Stimulated activated CD4-positive, alpha-beta T cell treated with anti-CD3 and anti-CD28 coated beads, TNF-alpha, amount 100 ng/mL, for 48 hours (primary cell): ENCODE measurements around the gene FNIP2.
"Not testable (repeated sequence)": the region's sequence is repeated elsewhere in the genome, so short reads cannot be mapped to it uniquely, and the experiment has no call there.

ENCODE experiments used
- DNase-seq, 3 donors: peaks; one replicate each; pipeline ENCODE4 v3.0.0-alpha.2; 2020; ENCODE audit warnings: low read depth in 3 of 3

Gene FNIP2

DNA sequence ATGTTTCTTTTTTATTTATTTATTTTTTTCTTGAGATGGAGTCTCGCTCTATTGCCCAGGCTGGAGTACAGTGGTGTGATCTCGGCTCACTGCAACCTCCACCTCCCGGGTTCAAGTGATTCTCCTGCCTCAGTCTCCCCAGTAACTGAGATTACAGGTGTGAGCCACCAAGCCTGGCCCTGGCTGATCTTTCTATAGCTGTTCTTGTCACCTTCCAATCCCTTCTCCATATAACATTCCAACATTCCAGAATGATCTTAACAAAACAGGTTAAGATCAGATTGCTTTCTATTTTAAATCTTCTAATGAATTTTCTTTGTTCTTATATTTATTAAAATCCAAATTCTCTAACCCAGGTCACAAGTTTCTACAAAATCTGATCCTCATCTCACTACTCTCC lies 188.1 kb downstream of the FNIP2 start:
- not testable (repeated sequence) for DNase-seq
